AG09309 (cell line): ENCODE measurements around the gene ANKRD33.

ENCODE experiments used
- DNase-seq: peaks from one replicate; pipeline ENCODE4 v3.0.0-alpha.2; 2010; ENCODE audit warnings: low read depth
- H3K4me3 ChIP-seq: 2 replicates; pipeline ENCODE4 v1.5.1; 2011; ENCODE audit warnings: mild to moderate bottlenecking, low read depth, low read length, moderate library complexity; ENCODE audit not compliant: control insufficient read depth
- CTCF ChIP-seq: IDR thresholded peaks from 2 replicates; pipeline ENCODE4 v1.5.1; 2011; ENCODE audit warnings: mild to moderate bottlenecking, low read depth, low read length, inconsistent platforms; ENCODE audit not compliant: insufficient read depth, control insufficient read depth; ENCODE audit errors: missing control alignments

Gene ANKRD33

GRCh38 chr12:51895378-51896135 is 7.7 kb downstream of the ANKRD33 start:
- TF ChIP-seq CTCF, result no peak

GRCh38 chr12:51896236-51896635 is 8.3 kb downstream of the ANKRD33 start:
- DNase-seq, result no peak
- no peak overlapping the region for H3K4me3 ChIP-seq
- TF ChIP-seq CTCF, result no peak

More at GRCh38 chr12:51895378-51896135, 7.7 kb downstream of the ANKRD33 start:
- H3K4me3 ChIP-seq, result no peak overlapping the region
- no peak for DNase-seq

- no peak for DNase-seq
- no peak for TF ChIP-seq CTCF
- H3K4me3 ChIP-seq, result no peak overlapping the region
Observed at GRCh38 chr12:51897181-51897580, 9.3 kb downstream of the ANKRD33 start.

- DNase-seq, result no peak
- no peak for TF ChIP-seq CTCF
Observed at GRCh38 chr12:51898506-51898905, 10.6 kb downstream of the ANKRD33 start.

GRCh38 chr12:51898937-51899336 is 11.0 kb downstream of the ANKRD33 start:
- TF ChIP-seq CTCF, result no peak

More at GRCh38 chr12:51898506-51898905, 10.6 kb downstream of the ANKRD33 start:
- no peak overlapping the region for H3K4me3 ChIP-seq

GRCh38 chr12:51900323-51900889 is 12.5 kb downstream of the ANKRD33 start:
- TF ChIP-seq CTCF, result no peak

More at GRCh38 chr12:51898937-51899336, 11.0 kb downstream of the ANKRD33 start:
- no peak for DNase-seq
- H3K4me3 ChIP-seq, result no peak overlapping the region

More at GRCh38 chr12:51900323-51900889, 12.5 kb downstream of the ANKRD33 start:
- no peak overlapping the region for H3K4me3 ChIP-seq
- DNase-seq, result no peak
